Measurements from ENCODE around the gene DPEP3.

The DPEP3 gene

GRCh38 chr16:67966549-67967182, 13.6 kb downstream of the DPEP3 start:
- DNase-seq (ENCODE audit: low spot score): peak; percentile 63

DNA sequence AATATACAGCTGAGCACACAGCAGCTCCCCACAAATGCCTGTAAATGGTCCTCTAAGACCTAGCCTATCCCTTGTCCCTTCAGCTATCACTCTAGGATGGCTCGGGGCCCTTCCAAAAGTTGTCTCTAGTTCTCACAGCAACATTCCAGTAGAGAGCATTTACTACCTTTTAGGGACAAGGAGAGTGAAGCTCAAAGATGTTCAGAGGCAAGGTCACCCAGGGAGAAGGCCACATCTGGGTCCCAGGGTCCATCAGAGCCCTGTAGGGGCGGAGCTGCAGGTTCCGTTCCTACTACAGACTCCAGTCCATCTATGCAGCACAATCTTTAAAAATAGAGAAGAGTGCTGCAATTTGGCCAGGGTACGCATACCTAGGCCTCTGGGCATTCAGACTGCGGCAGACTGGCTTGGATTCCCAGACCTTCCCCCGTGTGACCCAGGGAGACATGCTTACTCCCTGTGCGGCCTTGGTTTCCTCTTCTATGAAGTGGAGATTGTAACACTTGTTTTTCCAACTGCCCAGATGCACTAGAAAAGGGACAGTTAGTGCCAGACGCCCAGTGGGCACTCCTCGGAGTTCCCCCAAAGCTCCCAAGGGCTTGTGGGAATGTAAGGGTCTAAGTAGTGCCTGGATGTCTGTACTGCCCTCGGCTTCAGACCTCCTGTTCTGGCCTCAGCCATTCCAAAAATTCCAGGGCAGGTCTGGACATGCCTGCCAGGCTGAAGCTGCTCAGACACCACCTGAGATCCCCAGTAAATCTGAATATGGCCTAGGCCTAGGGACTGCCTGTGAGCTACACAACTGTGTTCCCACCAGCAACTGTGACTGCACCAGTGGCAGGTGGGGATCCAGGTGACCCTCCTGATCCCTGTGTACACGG, 14.4 kb downstream of the DPEP3 start:
- DNase-seq (ENCODE audit: low spot score): peak; percentile 63

- no peak for DNase-seq (ENCODE audit: low spot score)
Measured at GRCh38 chr16:67964477-67965131, 15.7 kb downstream of the DPEP3 start.

GRCh38 chr16:67963662-67964321, 16.5 kb downstream of the DPEP3 start:
- no peak for DNase-seq (ENCODE audit: low spot score)

- no peak for DNase-seq (ENCODE audit: low spot score)
Measured at GRCh38 chr16:67963292-67963661, 17.0 kb downstream of the DPEP3 start.

- DNase-seq (ENCODE audit: low spot score): no peak
Measured at GRCh38 chr16:67962135-67962534, 18.2 kb downstream of the DPEP3 start.

GRCh38 chr16:67961551-67961957, 18.7 kb downstream of the DPEP3 start:
- peak; percentile 51 for DNase-seq (ENCODE audit: low spot score)

DNA sequence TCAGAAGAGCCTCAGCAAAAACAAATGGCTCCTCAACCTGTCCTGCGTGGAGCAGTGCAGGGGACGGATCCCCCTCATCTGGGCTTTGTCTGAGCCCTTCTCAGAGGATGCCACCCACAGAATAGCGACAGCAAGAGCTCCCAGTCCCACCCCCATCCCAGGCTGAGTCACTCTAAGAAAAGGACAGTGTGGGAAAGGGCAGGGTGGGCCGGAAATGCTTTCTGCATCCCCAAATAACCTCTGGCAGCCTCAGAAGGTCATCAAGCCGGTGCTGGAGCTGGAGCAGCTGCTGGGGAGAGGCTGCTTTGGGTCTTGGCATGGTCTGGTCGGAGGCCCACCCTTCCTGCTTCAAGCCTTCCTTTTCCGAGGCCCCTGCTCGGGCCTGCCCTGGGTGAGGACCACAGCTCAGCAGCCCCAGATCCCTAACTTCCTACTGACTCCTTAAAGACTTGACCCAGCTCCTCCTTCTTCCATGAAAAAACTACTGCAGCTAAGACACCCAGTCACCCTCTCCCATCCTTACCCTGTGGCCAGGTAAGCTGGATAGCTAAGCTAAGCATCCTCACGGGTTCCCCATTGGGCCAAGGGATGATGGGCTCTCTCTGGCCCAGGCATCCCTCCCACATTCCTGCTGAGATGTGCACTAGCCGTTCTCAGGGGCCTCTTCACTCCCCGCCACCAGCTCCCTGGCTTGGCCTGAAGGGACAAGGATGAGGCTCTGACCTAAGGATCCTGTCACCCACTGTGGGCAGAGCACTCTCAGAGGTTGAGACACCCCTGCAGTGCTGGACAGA, 20.6 kb downstream of the DPEP3 start:
- DNase-seq (ENCODE audit: low spot score): no peak

DNA sequence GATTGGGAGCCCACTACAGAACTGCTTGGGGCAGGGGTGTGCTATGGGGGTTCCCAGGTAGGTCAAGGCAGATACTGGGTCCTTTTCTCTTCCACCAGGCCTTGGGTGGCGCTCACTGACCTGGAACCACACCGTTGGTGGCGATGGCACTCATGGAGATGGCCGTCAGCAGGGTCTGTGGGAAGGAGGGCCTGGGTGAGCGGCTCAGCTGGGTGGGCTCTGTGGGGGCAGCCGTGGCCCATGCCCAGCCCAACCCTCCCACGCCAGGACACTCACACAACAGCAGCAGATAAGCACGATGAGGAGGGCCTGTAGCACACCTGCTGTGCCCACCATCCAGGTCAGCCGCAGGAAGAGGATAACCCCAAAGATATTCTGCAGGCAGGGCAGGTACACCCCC, 22.7 kb downstream of the DPEP3 start:
- DNase-seq (ENCODE audit: low spot score): no peak

- DNase-seq (ENCODE audit: low spot score): no peak
Measured at GRCh38 chr16:67954421-67955196, 25.7 kb downstream of the DPEP3 start.

DNA sequence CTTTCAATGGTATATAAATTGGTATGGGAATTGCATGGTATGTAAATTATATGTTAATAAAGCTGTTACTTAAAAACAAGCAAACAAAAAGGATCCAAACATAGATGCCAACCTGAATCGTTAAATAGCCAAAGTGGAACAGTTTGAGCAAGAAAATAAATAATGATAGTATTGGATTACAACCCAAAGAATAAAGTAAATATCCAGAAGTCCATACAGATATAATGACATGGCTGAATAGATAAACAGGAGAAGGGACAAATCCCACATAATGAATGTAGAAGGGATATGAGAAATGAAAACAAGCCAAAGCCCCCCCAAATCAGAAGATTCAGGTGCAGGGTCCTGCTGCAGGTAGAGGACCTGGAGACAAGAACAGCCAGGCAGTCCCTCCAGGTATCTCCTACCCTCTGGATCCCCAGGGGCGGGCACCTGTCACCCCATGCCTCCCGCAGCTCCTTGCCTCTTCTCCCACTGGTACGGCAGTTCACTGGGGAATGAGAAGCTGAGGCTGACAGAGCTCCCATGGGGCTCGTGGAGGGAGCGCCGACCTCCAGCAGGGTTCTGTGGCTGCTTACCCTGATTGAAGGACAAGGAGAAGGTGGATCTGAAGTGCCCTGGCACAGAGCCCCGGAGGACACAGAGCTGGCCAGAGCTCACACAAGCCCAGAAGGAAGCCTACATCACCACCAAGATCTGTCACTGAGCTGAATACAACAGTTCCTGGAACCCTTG, 26.5 kb downstream of the DPEP3 start:
- no peak for DNase-seq (ENCODE audit: low spot score)

DNA sequence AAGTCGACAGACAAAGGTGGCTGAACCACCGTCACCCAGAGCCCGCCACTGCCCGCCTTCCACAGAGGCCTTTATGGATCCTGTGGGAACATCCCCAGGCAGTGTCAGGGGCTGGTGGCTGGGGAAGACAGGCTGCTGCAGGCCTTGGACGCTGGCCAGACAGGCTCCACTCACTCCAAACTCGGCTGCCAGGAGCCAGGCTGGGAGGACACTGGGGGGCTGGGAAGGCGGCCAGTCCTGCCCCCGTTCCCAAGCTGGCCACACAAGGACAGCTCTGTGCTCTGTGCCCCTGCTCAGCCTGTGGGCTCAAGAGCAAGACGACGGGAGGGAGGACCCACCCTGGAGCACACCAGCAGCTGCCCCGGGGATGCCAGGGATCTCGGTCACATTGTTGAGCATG, 28.8 kb downstream of the DPEP3 start:
- no peak for DNase-seq (ENCODE audit: low spot score)

GRCh38 chr16:67950335-67950843, 29.9 kb downstream of the DPEP3 start:
- DNase-seq (ENCODE audit: low spot score): no peak

DNA sequence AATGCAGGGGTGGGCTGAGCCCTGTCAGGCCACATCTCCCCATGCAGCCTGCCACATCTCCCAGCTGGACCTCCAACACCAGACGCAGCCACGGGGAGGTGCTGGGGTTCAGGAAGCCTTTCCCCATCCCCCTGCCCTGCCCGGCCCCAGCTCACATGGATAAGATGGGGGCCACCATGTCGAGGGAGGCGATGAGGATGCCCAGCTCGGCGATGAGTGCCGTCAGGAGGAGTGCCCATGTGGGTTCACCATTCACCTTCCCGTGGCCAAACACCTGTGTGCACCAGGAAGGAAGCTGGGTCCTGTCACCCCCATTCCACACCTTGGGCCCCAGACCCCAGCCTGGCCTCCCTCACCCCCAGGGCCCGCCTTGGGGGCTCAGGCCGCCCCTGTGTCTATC, 30.7 kb downstream of the DPEP3 start:
- DNase-seq (ENCODE audit: low spot score): no peak

- no peak for DNase-seq (ENCODE audit: low spot score)
Measured at GRCh38 chr16:67948015-67948414, 32.3 kb downstream of the DPEP3 start.

DNA sequence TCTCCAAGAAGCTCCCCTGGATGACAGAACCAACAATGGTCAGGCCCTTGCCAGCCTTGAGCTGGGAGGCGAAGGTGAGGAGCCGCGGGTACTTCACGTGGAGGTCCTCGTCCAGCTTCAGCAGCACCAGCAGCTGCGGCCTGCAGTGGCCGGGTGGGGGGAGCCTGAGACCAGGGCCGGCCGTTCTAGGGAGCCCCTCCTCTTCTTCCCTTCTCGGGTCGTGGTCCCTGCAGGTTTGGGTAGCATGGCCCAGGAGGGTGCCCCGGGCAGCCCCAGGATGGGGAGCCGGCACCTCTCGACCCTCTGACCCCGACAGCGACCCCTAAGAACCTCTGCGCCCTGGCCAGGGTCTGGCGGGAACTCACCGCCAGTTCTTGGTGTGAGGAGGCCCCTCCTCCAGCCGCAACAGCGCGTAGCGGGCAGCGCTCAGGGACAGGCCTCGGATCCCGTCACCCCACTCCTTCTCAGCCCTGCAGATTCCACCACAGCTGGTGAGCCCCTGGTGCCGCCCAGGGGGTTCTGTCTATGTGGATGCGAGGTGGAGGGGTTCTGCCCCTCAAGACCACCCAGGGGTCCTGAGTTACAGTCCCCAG, 33.2 kb downstream of the DPEP3 start:
- no peak for DNase-seq (ENCODE audit: low spot score)

GRCh38 chr16:67946128-67946569, 34.1 kb downstream of the DPEP3 start:
- no peak for DNase-seq (ENCODE audit: low spot score)

GRCh38 chr16:67945392-67945933, 34.8 kb downstream of the DPEP3 start:
- no peak for DNase-seq (ENCODE audit: low spot score)

DNA sequence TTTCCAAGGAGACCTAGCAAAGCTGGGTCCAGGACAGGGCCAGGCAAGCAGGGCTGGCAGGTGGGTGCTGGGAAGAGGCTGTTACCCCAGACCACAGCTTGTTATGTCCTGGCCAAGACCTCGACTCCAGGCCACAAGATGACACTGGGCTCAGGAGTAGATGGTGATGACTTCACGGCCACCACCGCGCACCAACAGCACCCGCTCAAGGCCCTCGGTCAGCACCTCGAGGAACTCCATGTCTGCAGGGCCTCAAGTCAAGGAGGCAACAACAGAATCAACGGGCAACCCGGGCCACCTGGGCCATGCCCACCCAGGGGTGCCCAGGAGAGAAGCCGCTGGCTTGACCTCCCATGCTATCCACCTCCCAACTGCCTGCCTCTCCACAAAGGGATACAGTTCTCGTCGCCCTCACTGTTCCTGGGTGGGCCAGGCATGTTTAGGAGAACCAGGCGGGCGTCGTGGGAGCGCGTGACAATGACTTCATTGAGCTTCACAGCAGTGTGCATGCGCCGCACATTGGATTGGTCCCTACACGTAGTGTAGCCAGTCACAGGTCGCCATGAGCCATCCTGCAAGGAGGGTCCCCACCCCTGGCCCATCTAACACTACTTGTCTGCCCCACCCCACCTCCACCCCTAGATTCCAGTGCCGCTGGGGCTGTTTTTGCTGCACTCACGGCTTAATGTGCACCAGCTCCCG, 35.5 kb downstream of the DPEP3 start:
- no peak for DNase-seq (ENCODE audit: low spot score)
